Measurements from ENCODE around the gene CDH4.

CDH4 gene

GRCh38 chr20:61727761-61728160 lies 475.7 kb downstream of the CDH4 start:
- no peak for DNase-seq (ENCODE audit: low read depth in 2 of 2)
- TF ChIP-seq CTCF (IDR thresholded peaks at IDR 0.05; ENCODE audit: low read depth, low read length), result no peak
- H3K4me3 ChIP-seq (replicated peaks in 1 of 2; ENCODE audit: low read depth in 2 of 2, low read length in 2 of 2), result no peak overlapping the region

DNA sequence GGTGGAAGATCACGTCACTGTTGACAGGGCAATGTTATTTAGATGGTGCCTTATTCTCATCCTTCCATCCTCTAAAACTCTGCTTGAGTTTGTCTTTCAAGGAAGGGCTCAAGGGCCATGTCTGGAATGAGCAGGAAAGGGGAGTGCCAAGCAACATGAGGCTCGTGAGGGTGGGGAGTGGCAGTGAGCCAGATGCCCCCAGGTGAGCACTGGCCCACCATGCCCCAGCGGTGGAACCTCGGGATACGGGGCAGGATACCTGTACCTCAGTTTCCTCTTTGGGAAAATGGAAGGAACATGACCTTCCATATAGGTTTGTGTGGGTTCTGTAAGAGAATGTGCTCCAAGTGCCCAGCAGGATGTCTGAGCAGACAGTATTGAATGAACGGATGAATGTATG lies 476.3 kb downstream of the CDH4 start:
- no peak for TF ChIP-seq CTCF (IDR thresholded peaks at IDR 0.05; ENCODE audit: low read depth, low read length)
- no peak overlapping the region for H3K4me3 ChIP-seq (replicated peaks in 1 of 2; ENCODE audit: low read depth in 2 of 2, low read length in 2 of 2)
- DNase-seq (ENCODE audit: low read depth in 2 of 2), result no peak

DNA sequence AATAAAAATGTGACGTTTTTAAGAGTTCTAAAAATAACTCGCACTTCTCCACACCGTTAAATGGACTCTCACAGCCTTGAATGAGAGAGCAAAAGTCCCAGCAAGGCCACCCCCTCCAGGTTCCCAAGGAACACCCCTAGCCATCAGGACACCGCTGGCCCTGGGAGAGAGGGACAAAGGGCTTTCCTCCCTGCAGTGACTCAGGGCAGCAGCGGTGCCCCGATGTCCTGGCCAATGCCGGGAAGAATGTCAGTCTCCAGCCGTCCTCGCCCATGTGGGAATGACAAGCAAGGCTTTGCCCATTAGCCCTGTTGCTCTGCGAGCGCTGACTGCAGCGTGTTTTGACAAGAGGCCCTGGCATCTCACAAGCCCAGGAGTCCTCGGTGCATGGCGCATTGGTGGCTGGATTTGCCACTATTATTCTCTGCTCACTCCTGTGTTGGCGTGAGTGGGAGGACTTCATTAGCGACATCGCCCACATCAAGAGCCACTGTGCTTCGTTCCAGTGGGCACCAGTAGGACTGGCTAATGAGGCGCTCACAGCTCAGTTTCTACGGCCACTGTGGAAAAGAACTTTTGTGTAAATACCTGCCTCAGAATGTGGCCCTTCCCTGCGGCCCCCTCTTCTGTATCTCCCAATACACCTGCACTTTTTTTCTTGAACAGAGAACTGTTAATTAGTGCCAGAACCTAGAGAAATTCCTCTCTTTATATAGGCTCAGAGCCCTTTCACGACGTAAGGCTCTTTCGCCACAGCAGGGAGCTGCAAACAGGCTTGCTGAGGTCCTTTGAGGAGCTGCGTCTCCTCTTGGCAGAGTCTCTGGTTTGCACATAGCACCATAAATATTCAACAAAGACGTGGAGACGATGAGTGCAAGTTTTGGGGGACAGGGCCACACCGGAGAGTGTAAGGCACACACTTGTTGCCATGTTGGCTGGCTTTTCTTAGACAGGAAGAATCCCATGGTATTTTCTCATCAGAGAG lies 477.0 kb downstream of the CDH4 start:
- no peak for TF ChIP-seq CTCF (IDR thresholded peaks at IDR 0.05; ENCODE audit: low read depth, low read length)
- H3K4me3 ChIP-seq (replicated peaks in 1 of 2; ENCODE audit: low read depth in 2 of 2, low read length in 2 of 2), result no peak overlapping the region
- no peak for DNase-seq (ENCODE audit: low read depth in 2 of 2)

GRCh38 chr20:61730631-61731362 lies 478.7 kb downstream of the CDH4 start:
- H3K4me3 ChIP-seq (replicated peaks in 1 of 2; ENCODE audit: low read depth in 2 of 2, low read length in 2 of 2), result no peak overlapping the region
- no peak for TF ChIP-seq CTCF (IDR thresholded peaks at IDR 0.05; ENCODE audit: low read depth, low read length)
- no peak for DNase-seq (ENCODE audit: low read depth in 2 of 2)

DNA sequence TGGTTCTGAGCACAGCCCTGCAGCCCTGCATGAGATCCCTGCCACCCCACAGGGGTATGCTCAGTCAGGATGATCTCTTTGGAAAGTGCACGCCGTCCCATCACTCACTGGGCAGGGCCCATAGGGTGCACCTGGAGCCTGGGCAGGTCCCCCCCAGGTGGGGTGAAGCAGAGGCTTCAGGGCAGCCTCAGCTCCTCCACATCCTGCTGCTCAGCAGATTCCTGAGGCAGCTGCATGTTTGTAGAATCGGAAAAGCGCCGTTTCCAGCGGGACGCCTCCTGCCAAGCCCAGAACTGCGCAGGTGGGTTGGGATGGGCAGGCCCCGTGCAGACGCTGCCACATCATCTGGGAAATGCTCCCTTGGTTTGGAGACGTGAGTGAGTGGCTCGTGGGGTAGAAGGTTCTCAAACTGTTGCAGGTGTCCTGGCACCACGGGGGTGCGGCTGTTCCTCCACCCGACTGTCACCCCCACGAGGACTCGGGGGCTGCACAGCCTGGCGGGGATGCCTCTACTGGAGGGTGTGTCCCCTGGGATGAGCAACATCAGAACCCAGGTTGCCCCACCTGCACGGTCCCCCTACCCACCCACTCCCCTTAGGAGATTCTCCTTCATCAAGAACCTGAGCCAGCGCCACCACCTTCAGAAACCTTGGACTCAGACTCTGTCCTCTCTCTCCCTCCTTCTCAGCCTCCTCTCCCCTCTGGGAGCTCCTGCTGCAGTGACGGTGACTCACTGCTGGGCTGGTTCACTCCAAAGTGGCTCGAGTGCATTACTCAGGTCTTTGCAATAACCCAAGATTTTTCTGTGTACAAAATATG lies 479.5 kb downstream of the CDH4 start:
- no peak overlapping the region for H3K4me3 ChIP-seq (replicated peaks in 1 of 2; ENCODE audit: low read depth in 2 of 2, low read length in 2 of 2)
- no peak for TF ChIP-seq CTCF (IDR thresholded peaks at IDR 0.05; ENCODE audit: low read depth, low read length)
- DNase-seq (ENCODE audit: low read depth in 2 of 2), result peak in 1 of 2 donors; percentile 40

DNA sequence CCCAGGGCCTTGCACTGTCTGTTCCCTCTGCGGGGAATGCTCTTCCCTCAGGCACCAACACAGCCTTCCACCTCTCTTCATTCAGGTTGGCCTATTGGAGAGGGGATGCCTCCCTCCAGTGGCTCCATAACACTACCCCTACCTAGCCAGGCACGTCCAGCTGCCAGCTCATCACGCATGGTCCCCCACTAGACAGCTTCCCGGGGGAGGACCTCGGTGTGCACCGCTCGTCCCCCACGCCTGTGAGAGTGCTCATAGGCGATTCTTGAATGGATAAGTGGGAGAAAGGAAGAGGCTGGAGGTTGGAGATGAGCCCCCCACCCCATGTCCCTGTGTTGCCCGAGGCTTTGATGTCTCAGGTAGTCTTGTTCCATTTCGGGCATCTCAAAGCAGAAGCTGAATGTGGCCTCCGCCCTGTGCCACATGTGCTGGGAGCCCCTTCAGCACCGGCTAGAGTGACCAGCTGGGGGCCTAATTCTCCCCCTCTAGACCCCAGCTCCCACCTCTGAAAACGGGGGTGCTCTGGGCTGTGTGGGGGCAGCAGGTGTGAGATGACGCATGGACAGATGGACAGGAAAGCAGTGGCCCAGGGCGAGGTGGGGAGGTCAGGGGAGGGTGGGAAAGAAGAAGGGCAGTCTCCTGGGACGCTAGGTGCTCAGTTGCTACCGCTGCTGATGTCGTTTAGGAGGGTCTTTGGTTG lies 480.6 kb downstream of the CDH4 start:
- DNase-seq (ENCODE audit: low read depth in 2 of 2), result no peak
- no peak for TF ChIP-seq CTCF (IDR thresholded peaks at IDR 0.05; ENCODE audit: low read depth, low read length)
- H3K4me3 ChIP-seq (replicated peaks in 1 of 2; ENCODE audit: low read depth in 2 of 2, low read length in 2 of 2), result no peak overlapping the region
